ENCODE data around the gene FNBP1L. TPM values are rescaled to one million over a fixed set of nuclear protein-coding genes. Genes with fewer than 3 reads are reported as not detected.

Gene FNBP1L
- polyA plus RNA-seq, 1 of the 3 experiments (the other 2 are of a cell fraction) = 16.5 TPM

GRCh38 chr1:93414749-93415148 lies 33.2 kb upstream of the FNBP1L start (continued):
- TF ChIP-seq, protein P1, sequence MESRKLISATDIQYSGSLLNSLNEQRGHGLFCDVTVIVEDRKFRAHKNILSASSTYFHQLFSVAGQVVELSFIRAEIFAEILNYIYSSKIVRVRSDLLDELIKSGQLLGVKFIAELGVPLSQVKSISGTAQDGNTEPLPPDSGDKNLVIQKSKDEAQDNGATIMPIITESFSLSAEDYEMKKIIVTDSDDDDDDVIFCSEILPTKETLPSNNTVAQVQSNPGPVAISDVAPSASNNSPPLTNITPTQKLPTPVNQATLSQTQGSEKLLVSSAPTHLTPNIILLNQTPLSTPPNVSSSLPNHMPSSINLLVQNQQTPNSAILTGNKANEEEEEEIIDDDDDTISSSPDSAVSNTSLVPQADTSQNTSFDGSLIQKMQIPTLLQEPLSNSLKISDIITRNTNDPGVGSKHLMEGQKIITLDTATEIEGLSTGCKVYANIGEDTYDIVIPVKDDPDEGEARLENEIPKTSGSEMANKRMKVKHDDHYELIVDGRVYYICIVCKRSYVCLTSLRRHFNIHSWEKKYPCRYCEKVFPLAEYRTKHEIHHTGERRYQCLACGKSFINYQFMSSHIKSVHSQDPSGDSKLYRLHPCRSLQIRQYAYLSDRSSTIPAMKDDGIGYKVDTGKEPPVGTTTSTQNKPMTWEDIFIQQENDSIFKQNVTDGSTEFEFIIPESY (IDR thresholded peaks at IDR 0.05; ENCODE audit: borderline replicate concordance, low read depth) = no peak
- no peak for TF ChIP-seq JUND (IDR thresholded peaks at IDR 0.05)
- TF ChIP-seq TEAD4 (IDR thresholded peaks at IDR 0.05; ENCODE audit: borderline replicate concordance, insufficient read depth) = no peak
- no peak for TF ChIP-seq NRF1 (IDR thresholded peaks at IDR 0.05; ENCODE audit: low read depth, low read length)
- TF ChIP-seq, protein P2, sequence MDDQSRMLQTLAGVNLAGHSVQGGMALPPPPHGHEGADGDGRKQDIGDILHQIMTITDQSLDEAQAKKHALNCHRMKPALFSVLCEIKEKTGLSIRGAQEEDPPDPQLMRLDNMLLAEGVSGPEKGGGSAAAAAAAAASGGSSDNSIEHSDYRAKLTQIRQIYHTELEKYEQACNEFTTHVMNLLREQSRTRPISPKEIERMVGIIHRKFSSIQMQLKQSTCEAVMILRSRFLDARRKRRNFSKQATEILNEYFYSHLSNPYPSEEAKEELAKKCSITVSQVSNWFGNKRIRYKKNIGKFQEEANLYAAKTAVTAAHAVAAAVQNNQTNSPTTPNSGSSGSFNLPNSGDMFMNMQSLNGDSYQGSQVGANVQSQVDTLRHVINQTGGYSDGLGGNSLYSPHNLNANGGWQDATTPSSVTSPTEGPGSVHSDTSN (IDR thresholded peaks at IDR 0.05) = no peak
- no peak for TF ChIP-seq FOSL2 (IDR thresholded peaks at IDR 0.05; ENCODE audit: borderline replicate concordance, low read depth)
- TF ChIP-seq, protein P3, sequence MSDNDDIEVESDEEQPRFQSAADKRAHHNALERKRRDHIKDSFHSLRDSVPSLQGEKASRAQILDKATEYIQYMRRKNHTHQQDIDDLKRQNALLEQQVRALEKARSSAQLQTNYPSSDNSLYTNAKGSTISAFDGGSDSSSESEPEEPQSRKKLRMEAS (IDR thresholded peaks at IDR 0.05; ENCODE audit: low read depth) = no peak
- no peak for TF ChIP-seq RCOR1 (IDR thresholded peaks at IDR 0.05; ENCODE audit: low read length)

DNA sequence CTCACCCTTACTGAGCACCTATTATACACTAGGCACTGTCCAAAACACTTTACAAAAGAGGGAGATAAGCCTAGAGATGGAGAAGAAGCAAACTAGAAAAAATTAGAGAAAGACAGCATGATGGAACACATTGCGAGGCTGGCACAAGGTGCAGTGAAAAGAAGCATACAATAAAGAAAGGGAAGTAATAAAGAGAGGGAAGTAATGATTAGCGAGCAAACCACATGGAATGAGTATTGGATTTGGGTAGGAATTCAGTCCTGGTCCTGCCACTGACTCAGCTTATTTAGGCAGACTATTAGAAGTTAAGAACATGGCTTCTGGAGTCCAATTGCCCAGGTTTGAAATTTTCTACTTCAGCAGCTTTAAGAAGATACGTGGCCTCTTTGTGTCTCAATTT lies 32.6 kb upstream of the FNBP1L start:
- Histone ChIP-seq H3K79me2 (ENCODE audit: insufficient read depth) (no peaks in the 10 kb centered on the region), H3K27ac (ENCODE audit: low read depth in 2 of 2, low read length in 1 of 2) (no peak overlapping the region), H3K4me3 (ENCODE audit: low read depth in 2 of 2, low read length in 1 of 2) (no peak overlapping the region), H2AFZ (ENCODE audit: low read depth) (no peak overlapping the region), H3F3A (replicated peaks; ENCODE audit: insufficient read depth) (no peaks in the 10 kb centered on the region), H3K9me3 (no peaks in the 10 kb centered on the region; the same call in 1 of the 2 replicates), H4K20me1 (ENCODE audit: insufficient read depth) (no peaks in the 10 kb centered on the region), H3K27me3 (ENCODE audit: insufficient read depth) (no peaks in the 10 kb centered on the region), H3K4me1 (ENCODE audit: control insufficient read depth in 1 of 2, insufficient read depth in 2 of 2, low read depth in 1 of 2, low read length in 1 of 2) (no peaks in the 10 kb centered on the region), H3K36me3 (replicated peaks in 1 of 2; ENCODE audit: control insufficient read depth in 1 of 2, insufficient read depth in 2 of 2, low read length in 1 of 2) (no peaks in the 10 kb centered on the region), H3K9me2 (no peaks in the 10 kb centered on the region), H3K9ac (no peak overlapping the region), H3K4me2 (no peak overlapping the region)
- TF ChIP-seq, protein P2 (IDR thresholded peaks at IDR 0.05) = no peak
- TF ChIP-seq, protein P4, sequence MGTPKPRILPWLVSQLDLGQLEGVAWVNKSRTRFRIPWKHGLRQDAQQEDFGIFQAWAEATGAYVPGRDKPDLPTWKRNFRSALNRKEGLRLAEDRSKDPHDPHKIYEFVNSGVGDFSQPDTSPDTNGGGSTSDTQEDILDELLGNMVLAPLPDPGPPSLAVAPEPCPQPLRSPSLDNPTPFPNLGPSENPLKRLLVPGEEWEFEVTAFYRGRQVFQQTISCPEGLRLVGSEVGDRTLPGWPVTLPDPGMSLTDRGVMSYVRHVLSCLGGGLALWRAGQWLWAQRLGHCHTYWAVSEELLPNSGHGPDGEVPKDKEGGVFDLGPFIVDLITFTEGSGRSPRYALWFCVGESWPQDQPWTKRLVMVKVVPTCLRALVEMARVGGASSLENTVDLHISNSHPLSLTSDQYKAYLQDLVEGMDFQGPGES (IDR thresholded peaks at IDR 0.05; ENCODE audit: low read depth, low read length) = no peak
- no peak for TF ChIP-seq TAF1 (IDR thresholded peaks at IDR 0.05; ENCODE audit: borderline replicate concordance, low read depth, low read length)
- TF ChIP-seq GATA2 (CRISPR knock-in tag; IDR thresholded peaks at IDR 0.05) = no peak
- no peak for TF ChIP-seq NFIC (IDR thresholded peaks at IDR 0.05; ENCODE audit: borderline replicate concordance)
- no peak for TF ChIP-seq POLR2AphosphoS5 (IDR thresholded peaks at IDR 0.05; ENCODE audit: low read depth, low read length)
- no peak for TF ChIP-seq FOXJ3 (CRISPR knock-in tag; IDR thresholded peaks at IDR 0.05)
- ChIA-PET POLR2A (no interaction called here), CTCF (interaction anchor here (1.2 kb wide), 1 partner anchor 17 kb away, joined by 3 read pairs; no protein-coding TSS in a partner anchor)
- WGBS (ENCODE audit: low lambda C conversion rate) = 79% methylated on average over 3 of the region's 3 CpGs
- DNase-seq = no peak

All from SK-N-SH (cell line).